GM19035 (cell line): ENCODE results near the gene PAX6.
"Not testable (repeated sequence)": the region's sequence is repeated elsewhere in the genome, so short reads cannot be mapped to it uniquely, and the experiment has no call there.

Experiments
- ATAC-seq: cut with Tn5 transposase; IDR thresholded peaks from one replicate; pipeline ENCODE4 v1.9.1; 2021; ENCODE audit not compliant: unreplicated experiment

The PAX6 gene

DNA sequence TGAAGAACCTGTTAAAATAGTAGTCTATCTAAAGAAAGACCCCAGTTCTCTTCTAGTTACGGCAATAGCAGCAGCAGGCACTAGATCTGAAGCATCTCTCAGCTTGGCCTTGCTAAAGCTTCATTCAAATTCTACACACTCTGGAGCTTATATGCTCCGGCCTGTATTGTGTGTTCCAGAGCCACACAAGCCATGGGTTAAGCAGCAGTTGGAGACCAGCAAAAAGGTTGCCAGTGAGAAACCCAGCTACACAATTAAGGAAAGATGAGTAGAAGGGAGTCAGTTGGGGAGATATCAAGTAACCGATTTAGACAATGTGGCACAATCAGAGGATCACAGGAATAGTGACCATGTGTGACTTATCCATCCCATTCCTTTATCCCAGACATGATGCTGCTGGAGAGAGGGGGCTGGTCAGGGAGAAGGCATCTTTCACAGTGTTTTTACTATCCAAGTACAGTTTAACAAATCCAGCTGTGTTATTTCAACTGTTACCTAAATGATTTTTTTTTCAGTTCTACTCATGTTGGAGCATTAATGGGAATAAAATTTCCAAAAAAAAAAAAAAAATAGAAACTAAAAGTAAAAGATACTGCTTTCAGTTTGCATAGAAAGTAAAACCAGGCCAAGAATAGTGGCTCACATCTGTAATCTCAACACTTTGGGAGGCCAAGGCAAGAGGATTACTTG lies 41.0 kb downstream of the PAX6 start:
- no peak for ATAC-seq

- no peak for ATAC-seq
These were observed 42.1 kb downstream of the PAX6 start for GRCh38 chr11:31768749-31769640.

DNA sequence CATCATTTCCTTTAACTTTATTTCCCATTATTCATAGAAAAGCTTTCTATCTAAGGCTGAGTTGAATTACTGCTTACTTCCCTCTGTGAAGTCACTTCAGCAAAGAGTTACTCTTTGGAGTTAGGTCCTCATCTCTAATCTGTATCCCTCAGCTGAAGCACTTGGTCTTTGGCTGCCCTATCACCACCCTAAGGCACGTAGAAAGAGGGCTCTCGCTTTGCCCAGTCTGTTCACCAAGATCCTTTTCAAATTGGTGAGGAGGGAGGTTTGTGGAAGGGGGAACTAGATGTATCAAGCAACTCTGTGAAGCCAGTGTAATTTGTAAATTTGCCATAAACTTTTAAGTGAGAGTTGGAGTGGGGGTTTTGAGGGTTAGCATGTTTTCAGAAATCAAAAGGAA lies 43.4 kb downstream of the PAX6 start:
- ATAC-seq = no peak

DNA sequence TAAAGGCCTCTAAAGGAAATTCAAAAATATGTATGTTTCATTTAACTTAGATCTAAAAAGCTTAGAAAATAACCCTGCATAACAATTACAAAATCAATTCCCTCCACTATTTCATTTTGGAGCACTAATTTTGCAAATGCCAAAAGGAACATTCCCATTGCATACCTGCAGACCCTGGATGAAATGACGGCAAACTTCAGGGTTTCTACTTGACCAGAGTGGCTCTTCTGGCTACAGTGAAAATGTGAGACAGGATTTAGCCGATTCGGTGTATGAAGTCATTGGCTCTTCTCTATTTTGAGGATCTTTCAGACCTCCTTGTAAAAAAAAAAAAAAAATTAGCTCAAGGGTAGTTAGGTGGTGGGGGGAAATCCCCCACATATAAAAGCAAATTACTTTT lies 44.1 kb downstream of the PAX6 start:
- no peak for ATAC-seq

DNA sequence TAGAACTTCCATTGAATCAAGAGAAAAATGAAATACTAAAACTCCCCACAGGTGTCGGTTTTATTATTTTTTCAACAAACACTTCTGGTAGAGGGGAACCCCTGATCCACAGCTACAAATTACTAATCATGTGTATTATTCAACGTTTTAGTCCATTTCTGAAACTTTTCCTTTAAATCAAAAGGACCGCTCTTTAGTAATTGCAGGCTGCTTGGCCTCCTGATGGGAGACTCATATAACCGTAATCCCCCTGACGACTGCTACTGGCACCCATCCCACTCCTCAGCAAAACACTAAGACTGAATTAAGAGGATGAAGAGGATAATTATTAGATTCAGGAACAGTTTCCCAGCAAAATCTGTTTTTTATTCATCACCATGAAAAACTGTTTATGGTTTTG lies 46.4 kb downstream of the PAX6 start:
- no peak for ATAC-seq

- no peak for ATAC-seq
These were observed 46.9 kb downstream of the PAX6 start for GRCh38 chr11:31764261-31764660.

DNA sequence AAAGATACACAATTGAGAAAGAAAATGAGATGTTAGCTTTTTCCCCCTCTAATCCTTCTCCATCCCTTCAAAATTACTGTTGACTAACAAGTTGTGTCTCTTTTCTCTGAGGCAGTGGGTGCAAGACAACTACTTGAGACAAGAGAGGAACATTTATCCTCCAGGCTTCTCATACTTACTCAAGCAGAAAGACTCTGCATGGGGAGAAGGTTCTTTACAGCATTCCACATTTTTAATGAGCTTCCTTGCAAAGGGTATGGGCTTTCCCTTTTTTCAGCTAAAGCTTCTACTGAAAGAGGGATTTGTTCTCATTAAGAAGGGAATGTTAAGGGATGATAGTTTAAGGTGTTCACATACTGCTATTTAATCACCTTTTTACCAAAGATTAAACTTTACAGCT lies 47.8 kb downstream of the PAX6 start:
- no peak for ATAC-seq

GRCh38 chr11:31761636-31762035 lies 49.5 kb downstream of the PAX6 start:
- no peak for ATAC-seq

DNA sequence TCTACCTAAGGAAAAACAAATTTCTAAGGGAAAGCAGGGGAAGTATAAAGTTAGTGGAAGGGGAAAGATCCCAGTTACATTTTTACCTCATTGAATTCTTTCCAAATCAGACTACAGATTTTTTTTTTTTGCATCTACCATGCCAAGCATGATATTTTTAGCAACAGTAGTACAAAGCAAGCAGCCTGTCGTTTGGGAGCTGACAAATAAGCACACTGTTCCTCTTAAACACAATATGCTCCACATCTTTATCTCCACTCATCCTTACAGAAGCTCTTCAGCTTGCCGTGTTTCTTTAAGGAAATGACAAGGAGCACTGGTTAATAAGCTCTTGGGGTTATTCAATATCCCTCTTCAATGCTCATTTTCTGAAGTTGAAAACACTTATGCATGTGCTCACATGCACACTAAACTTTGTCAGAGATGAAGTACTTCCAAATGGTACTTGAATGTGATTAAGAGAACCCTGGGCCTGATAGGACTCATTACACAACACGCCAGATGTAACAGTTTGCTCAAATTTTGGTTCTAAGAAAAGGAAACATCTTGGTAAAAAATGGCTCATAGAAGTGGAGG lies 53.8 kb downstream of the PAX6 start:
- no peak for ATAC-seq

GRCh38 chr11:31747581-31747980 lies 63.5 kb downstream of the PAX6 start:
- no peak for ATAC-seq

DNA sequence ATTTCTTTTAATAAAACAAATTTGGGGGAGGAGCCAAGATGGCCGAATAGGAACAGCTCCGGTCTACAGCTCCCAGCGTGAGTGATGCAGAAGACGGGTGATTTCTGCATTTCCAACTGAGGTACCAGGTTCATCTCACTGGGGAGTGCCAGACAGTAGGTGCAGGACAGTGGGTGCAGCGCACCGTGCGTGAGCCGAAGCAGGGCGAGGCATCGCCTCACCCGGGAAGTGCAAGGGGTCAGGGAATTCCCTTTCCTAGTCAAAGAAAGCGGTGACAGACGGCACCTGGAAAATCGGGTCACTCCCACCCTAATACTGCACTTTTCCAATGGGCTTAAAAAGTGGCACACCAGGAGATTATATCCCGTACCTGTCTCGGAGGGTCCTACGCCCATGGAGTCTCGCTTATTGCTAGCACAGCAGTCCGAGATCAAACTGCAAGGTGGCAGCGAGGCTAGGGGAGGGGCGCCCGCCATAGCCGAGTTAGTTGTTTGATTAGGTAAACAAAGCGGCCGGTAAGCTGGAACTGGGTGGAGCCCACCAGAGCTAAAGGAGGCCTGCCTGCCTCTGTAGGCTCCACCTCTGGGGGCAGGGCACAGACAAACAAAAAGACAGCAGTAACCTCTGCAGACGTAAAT lies 70.3 kb downstream of the PAX6 start:
- not testable (repeated sequence) for ATAC-seq

DNA sequence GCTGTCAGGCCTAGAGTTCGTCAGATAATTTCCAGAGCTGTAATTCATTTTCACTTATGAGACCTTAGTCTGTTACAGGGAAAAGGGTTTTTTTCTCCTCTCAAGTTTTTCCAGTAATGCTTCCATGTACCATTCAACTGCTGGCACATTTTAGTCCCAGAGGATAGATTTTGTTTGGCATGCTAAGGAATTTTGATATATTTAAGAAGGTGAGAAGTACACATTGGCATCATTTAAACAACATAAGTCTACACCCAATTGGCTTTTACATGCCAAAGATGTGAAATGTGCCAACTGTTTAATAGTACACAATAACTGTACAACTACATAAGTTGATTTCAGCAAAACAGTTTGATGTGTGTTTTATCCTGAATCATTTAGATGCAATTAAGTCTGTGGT lies 71.0 kb downstream of the PAX6 start:
- no peak for ATAC-seq
